ENCODE results near the gene CARS1.

The CARS1 gene

DNA sequence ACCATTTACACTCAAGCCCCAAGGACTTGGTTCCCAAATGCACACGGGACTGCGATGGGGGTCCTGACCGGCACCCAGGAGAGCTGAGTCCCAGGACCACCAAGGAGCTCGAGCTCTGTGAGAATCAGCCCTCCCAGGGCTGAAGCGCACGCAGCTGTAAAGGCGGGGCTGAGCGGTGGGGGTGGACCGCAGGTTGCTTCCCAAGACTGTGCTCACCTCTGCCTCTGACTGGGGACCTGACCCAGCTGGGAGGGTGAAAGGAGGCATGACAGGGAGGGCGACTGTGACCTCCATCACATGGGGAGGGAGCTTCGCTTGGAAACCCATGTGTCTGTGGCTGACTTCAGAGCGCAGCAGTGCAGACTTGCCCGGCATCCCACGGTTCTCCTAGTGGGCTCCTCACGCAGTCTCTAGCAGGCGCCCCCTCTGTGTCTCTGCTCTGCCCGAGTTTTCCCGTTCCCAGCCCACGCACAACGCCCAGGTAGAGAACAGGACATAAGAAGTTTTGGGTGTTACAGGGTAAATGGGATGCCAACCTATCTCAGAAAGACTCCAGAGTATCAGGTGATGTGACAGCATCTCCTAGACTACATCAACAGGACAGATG is 49.7 kb downstream of the CARS1 start:
- no peak overlapping the region for H3K4me3 ChIP-seq (ENCODE audit: low read depth, low read length)
- TF ChIP-seq, protein P1, sequence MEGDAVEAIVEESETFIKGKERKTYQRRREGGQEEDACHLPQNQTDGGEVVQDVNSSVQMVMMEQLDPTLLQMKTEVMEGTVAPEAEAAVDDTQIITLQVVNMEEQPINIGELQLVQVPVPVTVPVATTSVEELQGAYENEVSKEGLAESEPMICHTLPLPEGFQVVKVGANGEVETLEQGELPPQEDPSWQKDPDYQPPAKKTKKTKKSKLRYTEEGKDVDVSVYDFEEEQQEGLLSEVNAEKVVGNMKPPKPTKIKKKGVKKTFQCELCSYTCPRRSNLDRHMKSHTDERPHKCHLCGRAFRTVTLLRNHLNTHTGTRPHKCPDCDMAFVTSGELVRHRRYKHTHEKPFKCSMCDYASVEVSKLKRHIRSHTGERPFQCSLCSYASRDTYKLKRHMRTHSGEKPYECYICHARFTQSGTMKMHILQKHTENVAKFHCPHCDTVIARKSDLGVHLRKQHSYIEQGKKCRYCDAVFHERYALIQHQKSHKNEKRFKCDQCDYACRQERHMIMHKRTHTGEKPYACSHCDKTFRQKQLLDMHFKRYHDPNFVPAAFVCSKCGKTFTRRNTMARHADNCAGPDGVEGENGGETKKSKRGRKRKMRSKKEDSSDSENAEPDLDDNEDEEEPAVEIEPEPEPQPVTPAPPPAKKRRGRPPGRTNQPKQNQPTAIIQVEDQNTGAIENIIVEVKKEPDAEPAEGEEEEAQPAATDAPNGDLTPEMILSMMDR (IDR thresholded peaks at IDR 0.05; ENCODE audit: low read depth, low read length) = no peak
- H3K9me3 ChIP-seq = no peaks in the 10 kb centered on the region
- H3K4me1 ChIP-seq = no peaks in the 10 kb centered on the region
- H3K27me3 ChIP-seq = no peaks in the 10 kb centered on the region
- no peak for DNase-seq
- no peaks in the 10 kb centered on the region; the same call in 1 of the 2 replicates for H3K36me3 ChIP-seq

DNA sequence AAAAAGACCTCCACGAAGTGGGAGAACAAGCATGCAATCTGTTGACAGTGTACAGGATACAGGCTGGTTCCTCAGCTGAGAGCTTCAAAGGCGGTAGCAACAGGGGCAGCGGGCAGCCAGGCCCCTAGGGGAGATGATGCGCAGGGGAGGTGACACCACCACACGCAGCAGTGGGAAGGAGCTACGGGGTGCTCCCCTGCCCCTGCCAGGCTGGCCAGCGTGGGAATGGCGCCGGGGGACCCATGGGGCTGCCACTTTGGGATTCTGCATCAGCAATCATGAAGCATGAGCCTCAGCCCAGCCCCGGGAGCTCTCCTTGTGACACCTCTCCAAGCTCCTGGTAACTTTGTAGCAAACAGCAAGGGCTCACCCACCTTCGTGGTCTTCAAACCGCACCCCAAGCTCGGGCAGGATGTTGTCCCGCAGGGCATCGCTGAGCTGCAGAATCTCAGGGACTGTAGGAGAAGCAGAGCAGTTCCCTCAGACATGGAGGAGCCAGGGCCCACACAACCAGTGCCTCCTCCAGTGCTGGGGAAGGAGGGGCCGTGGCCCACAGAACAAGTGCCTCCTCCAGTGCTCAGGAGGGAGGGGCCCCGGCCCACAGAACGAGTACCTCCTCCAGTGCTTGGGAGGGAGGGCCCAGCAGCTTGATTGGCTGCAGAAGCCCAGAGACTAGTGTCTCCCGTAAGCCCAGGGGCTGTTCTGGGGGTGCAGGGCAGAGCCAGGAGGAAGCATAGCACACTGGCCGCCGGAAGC is 50.5 kb downstream of the CARS1 start:
- TF ChIP-seq, protein P1 (IDR thresholded peaks at IDR 0.05; ENCODE audit: low read depth, low read length) = no peak
- Histone ChIP-seq H3K36me3 (peaks cover 4% of the 10 kb centered on the region), H3K27me3 (no peaks in the 10 kb centered on the region), H3K4me3 (ENCODE audit: low read depth, low read length) (no peak overlapping the region), H3K4me1 (no peaks in the 10 kb centered on the region), H3K9me3 (no peaks in the 10 kb centered on the region)
- DNase-seq = no peak

- DNase-seq = no peak
- Histone ChIP-seq H3K36me3 (peaks cover 7% of the 10 kb centered on the region), H3K9me3 (no peaks in the 10 kb centered on the region), H3K27me3 (no peaks in the 10 kb centered on the region), H3K4me1 (peaks cover 9% of the 10 kb centered on the region), H3K4me3 (ENCODE audit: low read depth, low read length) (no peak overlapping the region)
- TF ChIP-seq, protein P1 (IDR thresholded peaks at IDR 0.05; ENCODE audit: low read depth, low read length) = no peak
Measured at GRCh38 chr11:3004481-3004880, 52.7 kb downstream of the CARS1 start.

DNA sequence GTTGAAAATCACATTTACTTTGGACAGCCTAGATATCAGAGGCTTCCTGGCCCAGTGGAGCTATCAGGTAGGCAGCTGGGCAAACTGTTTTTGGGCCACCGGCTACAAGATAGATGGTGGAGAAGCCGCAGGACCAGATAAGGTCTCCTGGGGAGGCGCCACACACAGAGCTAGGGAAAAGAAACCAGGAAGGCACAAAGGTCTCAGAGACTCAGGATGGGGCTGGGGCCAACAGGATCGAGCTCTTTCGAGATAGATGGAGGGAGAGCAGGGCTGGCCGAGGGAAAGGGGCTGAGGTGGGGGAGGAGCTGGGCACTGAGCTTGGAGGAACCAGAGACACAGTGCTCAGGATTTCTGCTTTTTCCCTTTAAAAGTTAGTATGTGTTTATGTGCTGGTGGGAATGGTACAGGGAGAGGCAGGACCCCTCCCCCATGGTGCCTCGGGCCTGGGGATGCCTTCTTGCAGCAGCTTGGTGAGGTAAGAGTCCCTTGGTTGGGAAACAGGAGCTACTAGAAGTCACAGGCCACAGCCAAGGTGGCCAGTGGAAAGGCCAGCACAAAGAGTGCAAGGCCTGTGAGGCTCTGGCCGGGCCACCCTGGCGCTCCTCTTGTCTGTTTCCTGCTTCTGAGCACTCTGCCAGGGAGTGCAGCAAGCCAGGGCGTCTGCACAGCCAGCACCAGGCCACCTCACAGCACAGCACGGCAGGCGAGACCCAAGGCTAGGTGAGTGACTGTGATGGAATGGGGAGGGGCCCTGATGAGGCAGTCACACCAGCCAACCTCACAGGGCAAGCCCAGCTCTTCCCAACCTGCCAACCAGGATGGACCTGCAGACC is 53.6 kb downstream of the CARS1 start:
- Histone ChIP-seq H3K9me3 (no peaks in the 10 kb centered on the region), H3K4me1 (peaks cover 9% of the 10 kb centered on the region), H3K36me3 (peaks cover 7% of the 10 kb centered on the region), H3K27me3 (no peaks in the 10 kb centered on the region), H3K4me3 (ENCODE audit: low read depth, low read length) (no peak overlapping the region)
- DNase-seq = no peak
- TF ChIP-seq, protein P1 (IDR thresholded peaks at IDR 0.05; ENCODE audit: low read depth, low read length) = no peak

DNA sequence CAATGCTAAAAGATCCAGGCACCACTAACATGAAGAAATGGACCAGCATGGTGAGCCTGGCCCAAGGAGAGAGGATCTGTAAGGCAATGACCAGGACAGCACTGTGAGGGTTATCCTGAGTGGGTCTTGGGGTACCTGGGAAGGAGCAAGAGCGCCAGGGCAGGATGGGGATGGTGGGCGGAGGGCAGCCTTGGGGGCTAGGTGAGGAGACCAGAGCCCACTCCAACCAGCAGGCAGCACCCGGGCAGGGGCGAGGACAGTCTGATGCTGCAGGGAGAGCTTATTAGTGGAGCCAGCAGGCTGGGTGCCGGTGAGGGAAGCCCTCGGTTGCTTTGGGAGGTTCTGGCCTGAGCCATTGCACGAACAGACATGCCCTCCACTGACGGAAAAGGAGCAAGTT is 54.4 kb downstream of the CARS1 start:
- no peaks in the 10 kb centered on the region for H3K27me3 ChIP-seq
- DNase-seq = no peak
- TF ChIP-seq, protein P1 (IDR thresholded peaks at IDR 0.05; ENCODE audit: low read depth, low read length) = no peak
- H3K4me3 ChIP-seq (ENCODE audit: low read depth, low read length) = no peak overlapping the region
- H3K36me3 ChIP-seq = peaks cover 7% of the 10 kb centered on the region
- H3K9me3 ChIP-seq = no peaks in the 10 kb centered on the region
- H3K4me1 ChIP-seq = peaks cover 9% of the 10 kb centered on the region

Data from BE2C (cell line).